Stimulated activated naive B cell treated with anti-CD40 and anti-IgM and Interleukin-4, amounts not matched to agents 10 μg/mL and 1 μg/mL and 100 μg/mL, for 72 hours (primary cell): ENCODE measurements around the gene ADM.
A peak's percentile ranks its signal among the peaks of the same experiment; 100 is the strongest.

Experiments
- ATAC-seq, 2 donors: fragments of 150-1000 bp; cut with Tn5 transposase; replicated peaks; 2 replicates each; pipeline ENCODE4 v1.10.0; 2021; ENCODE audit warnings: moderate library complexity in 1 of 2
- DNase-seq: peaks from one replicate; pipeline ENCODE4 v3.0.0; 2021
- H3K27ac Mint-ChIP-seq: one replicate; pipeline ENCODE4 v1.8.0; 2022; ENCODE audit warnings: mild to moderate bottlenecking, mixed read lengths
- H3K27me3 Mint-ChIP-seq, 2 donors: one replicate each; pipeline ENCODE4 v1.8.0; 2022; ENCODE audit warnings: mixed read lengths in 2 of 2
- H3K36me3 Mint-ChIP-seq, 2 donors: one replicate each; pipeline ENCODE4 v1.8.0; 2022; ENCODE audit warnings: mixed read lengths in 2 of 2, mild to moderate bottlenecking in 1 of 2
- H3K4me1 Mint-ChIP-seq, 2 donors: one replicate each; pipeline ENCODE4 v1.8.0; 2022; ENCODE audit warnings: mixed read lengths in 2 of 2, mild to moderate bottlenecking in 1 of 2
- H3K4me3 Mint-ChIP-seq, 2 donors: one replicate each; pipeline ENCODE4 v1.8.0; 2022; ENCODE audit warnings: mild to moderate bottlenecking in 2 of 2, mixed read lengths in 2 of 2, moderate library complexity in 1 of 2
- H3K9me3 Mint-ChIP-seq, 2 donors: one replicate each; pipeline ENCODE4 v1.8.0; 2022; ENCODE audit warnings: mixed read lengths in 2 of 2, mild to moderate bottlenecking in 1 of 2

The ADM gene

DNA sequence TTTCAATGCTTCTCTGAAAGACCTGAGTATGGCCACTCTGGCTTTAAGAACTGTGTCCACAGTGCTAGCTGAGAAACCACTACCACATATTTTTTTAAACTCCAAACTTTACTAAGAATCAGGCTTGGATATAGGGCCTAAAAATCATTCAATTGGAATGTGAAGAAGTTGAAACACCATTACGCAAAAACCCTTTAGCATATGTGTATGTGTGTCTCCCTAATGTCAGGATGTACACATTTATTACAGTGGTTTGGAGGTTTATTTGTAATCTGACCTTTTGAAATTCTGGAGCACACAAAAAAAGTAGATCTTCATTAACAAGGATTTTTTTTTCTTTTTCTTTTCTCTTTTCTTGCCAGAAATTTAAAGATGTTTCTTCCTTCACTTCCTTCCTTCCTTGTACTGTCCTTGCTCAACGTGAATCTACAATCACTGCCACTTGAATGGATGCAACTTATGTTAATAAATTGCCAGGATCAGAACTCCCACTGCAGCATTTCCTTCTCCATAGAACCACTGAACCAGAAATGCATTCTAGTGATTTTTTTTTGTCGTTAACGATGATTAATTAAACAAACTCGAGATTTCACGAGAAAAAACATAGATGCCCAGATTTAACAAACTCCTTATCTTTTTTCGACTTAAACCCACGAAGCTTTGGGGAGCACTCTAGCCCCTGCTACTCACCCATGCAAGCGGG, 3.1 kb upstream of the ADM start:
- Mint-ChIP-seq H3K27me3 (peaks cover 16 to 18% of the 10 kb centered on the region in 2 donors), H3K36me3 (peaks cover 0 to 6% of the 10 kb centered on the region in 2 donors), H3K4me1 (peaks cover 49 to 70% of the 10 kb centered on the region in 2 donors), H3K9me3 (no peaks in the 10 kb centered on the region), H3K27ac (peak overlapping the region; percentile 26), H3K4me3 (peak overlapping the region; percentile 94 to 96)
- ATAC-seq (no peak), DNase-seq (no peak)

DNA sequence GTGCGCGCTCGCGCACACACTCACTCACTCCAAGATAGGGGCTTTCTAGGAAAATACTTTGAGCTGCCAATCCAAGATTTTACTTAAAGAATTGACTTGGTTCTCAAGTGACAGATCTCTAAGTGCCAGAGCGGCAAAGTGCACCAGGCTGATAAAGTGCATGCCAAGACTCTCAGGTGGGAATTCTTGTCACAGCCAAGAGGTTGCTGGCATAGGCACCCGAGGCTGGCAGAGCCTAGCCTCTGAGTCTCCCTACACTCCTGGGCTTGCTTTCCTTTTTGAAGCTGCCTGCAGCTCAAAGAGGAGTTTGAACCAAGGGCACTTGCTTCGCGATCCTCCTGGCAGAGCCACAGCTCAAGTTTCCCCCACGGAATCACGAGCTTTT, 2.5 kb upstream of the ADM start:
- Mint-ChIP-seq H3K27me3 (peaks cover 17 to 21% of the 10 kb centered on the region in 2 donors), H3K4me1 (peaks cover 53 to 75% of the 10 kb centered on the region in 2 donors), H3K4me3 (peak overlapping the region; percentile 94 to 96), H3K27ac (peak overlapping the region; percentile 94), H3K9me3 (no peaks in the 10 kb centered on the region), H3K36me3 (peaks cover 0 to 6% of the 10 kb centered on the region in 2 donors)
- ATAC-seq, result no peak
- DNase-seq, result no peak

GRCh38 chr11:10302744-10303557, 1.9 kb upstream of the ADM start:
- ATAC-seq, result peak; percentile 9 to 10
- Mint-ChIP-seq H3K27me3 (peaks cover 17 to 21% of the 10 kb centered on the region in 2 donors), H3K9me3 (no peaks in the 10 kb centered on the region), H3K36me3 (peaks cover 0 to 6% of the 10 kb centered on the region in 2 donors), H3K4me3 (peak overlapping the region; percentile 94 to 96), H3K4me1 (peaks cover 50 to 76% of the 10 kb centered on the region in 2 donors), H3K27ac (peak overlapping the region; percentile 94)
- DNase-seq, result no peak

- peaks cover 0 to 6% of the 10 kb centered on the region in 2 donors for H3K36me3 Mint-ChIP-seq
- H3K4me1 Mint-ChIP-seq, result peaks cover 49 to 75% of the 10 kb centered on the region in 2 donors
- peak overlapping the region; percentile 94 for H3K27ac Mint-ChIP-seq
- peaks cover 17 to 21% of the 10 kb centered on the region in 2 donors for H3K27me3 Mint-ChIP-seq
- no peaks in the 10 kb centered on the region for H3K9me3 Mint-ChIP-seq
- no peak for ATAC-seq
- DNase-seq, result no peak
- peak overlapping the region; percentile 94 to 96 for H3K4me3 Mint-ChIP-seq
These were observed 1.1 kb upstream of the ADM start for GRCh38 chr11:10303558-10304363.

DNA sequence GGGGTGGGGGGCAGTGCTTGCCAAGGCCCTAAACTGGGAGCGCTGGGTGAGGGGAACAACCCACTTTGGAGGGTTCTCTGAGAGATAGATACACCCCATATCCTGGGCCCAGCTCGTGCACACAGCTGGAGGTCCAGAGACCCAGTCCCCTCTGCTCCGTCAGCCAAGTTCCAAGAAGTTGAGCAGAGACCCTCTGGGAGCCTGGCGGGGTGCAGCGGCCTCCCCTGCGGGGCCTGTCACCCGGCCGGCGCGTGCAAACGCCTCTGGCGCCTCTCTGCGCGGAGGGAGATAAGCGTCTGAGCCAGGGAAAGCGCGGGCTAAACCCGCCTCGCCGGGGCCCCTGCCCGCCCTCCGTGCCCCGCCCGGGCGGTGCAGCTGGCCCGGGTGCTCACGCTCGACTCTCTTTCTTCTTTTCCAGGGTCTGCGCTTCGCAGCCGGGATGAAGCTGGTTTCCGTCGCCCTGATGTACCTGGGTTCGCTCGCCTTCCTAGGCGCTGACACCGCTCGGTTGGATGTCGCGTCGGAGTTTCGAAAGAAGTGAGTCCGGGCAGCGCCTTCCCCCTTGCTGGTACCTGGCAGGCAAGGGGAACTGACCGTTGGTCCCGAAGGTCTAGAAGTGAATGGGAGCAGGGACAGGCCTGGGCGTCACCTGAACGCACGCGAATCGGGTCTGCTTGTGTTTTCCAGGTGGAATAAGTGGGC, 540 bp downstream of the ADM start:
- peak overlapping the region; percentile 91 for H3K27ac Mint-ChIP-seq
- H3K27me3 Mint-ChIP-seq, result peaks cover 17 to 20% of the 10 kb centered on the region in 2 donors
- ATAC-seq (no peak), DNase-seq (no peak)
- H3K9me3 Mint-ChIP-seq, result no peaks in the 10 kb centered on the region
- H3K4me1 Mint-ChIP-seq, result peaks cover 52 to 80% of the 10 kb centered on the region in 2 donors
- peak overlapping the region; percentile 94 to 96 for H3K4me3 Mint-ChIP-seq
- peaks cover 0 to 6% of the 10 kb centered on the region in 2 donors for H3K36me3 Mint-ChIP-seq

GRCh38 chr11:10305964-10306918, 1.4 kb downstream of the ADM start:
- Mint-ChIP-seq H3K27me3 (peaks cover 17 to 22% of the 10 kb centered on the region in 2 donors), H3K27ac (peak overlapping the region; percentile 97), H3K9me3 (no peaks in the 10 kb centered on the region), H3K36me3 (peaks cover 0 to 6% of the 10 kb centered on the region in 2 donors), H3K4me1 (peaks cover 53 to 82% of the 10 kb centered on the region in 2 donors), H3K4me3 (peak overlapping the region; percentile 94 to 96)
- ATAC-seq, result no peak
- no peak for DNase-seq

DNA sequence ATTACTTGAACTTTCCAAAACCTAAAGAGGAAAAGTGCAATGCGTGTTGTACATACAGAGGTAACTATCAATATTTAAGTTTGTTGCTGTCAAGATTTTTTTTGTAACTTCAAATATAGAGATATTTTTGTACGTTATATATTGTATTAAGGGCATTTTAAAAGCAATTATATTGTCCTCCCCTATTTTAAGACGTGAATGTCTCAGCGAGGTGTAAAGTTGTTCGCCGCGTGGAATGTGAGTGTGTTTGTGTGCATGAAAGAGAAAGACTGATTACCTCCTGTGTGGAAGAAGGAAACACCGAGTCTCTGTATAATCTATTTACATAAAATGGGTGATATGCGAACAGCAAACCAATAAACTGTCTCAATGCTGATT, 2.1 kb downstream of the ADM start:
- ATAC-seq (no peak), DNase-seq (no peak)
- peaks cover 0 to 6% of the 10 kb centered on the region in 2 donors for H3K36me3 Mint-ChIP-seq
- peaks cover 51 to 79% of the 10 kb centered on the region in 2 donors for H3K4me1 Mint-ChIP-seq
- H3K27ac Mint-ChIP-seq, result peak overlapping the region; percentile 97
- H3K27me3 Mint-ChIP-seq, result peaks cover 14 to 20% of the 10 kb centered on the region in 2 donors
- H3K4me3 Mint-ChIP-seq, result peak overlapping the region; percentile 94 to 96
- no peaks in the 10 kb centered on the region for H3K9me3 Mint-ChIP-seq

DNA sequence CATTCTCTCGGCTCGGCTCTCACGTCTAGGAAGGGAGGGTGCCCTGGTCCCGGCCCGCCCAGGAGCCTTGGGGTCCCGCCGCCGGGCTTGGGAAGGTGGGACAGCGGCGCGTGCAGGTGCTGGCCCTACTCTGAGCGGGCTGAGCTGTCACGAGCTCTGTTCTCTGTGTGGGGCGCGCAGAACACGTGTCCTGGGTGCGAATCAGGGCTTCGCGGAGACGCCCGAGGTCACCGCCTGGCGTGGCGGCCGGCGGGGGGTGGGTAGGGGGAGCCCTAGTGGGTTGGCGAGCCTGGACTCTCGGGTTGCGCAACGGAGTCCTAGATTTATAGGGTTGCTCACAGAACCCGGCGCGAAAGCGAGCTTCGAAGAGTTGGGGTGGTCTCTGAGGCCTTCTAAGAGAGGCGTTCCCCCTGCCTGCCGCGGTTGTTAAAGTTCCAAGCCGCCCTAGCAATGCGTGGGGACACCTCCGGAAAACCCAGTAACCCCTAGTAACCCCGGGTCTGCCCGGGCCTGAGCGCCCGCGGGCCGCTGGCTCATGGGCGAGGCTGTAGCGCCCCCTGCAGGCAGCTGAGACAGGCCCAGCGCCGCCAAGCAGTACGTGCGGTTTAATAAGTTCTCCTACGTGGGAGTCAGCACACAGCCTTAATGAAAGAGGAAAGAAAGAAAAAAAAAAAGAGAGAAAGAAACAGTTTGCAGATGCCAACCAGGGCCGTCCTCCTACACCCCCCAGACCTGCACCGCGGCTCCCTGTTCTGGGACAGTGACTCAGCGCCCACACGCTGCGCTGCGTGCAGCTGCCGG, 2.7 kb downstream of the ADM start:
- peaks cover 11 to 17% of the 10 kb centered on the region in 2 donors for H3K27me3 Mint-ChIP-seq
- peak overlapping the region; percentile 94 to 96 for H3K4me3 Mint-ChIP-seq
- DNase-seq (peak; percentile 84), ATAC-seq (peak; percentile 78 to 82)
- peak overlapping the region; percentile 97 for H3K27ac Mint-ChIP-seq
- peaks cover 0 to 6% of the 10 kb centered on the region in 2 donors for H3K36me3 Mint-ChIP-seq
- H3K9me3 Mint-ChIP-seq, result no peaks in the 10 kb centered on the region
- peaks cover 49 to 73% of the 10 kb centered on the region in 2 donors for H3K4me1 Mint-ChIP-seq

DNA sequence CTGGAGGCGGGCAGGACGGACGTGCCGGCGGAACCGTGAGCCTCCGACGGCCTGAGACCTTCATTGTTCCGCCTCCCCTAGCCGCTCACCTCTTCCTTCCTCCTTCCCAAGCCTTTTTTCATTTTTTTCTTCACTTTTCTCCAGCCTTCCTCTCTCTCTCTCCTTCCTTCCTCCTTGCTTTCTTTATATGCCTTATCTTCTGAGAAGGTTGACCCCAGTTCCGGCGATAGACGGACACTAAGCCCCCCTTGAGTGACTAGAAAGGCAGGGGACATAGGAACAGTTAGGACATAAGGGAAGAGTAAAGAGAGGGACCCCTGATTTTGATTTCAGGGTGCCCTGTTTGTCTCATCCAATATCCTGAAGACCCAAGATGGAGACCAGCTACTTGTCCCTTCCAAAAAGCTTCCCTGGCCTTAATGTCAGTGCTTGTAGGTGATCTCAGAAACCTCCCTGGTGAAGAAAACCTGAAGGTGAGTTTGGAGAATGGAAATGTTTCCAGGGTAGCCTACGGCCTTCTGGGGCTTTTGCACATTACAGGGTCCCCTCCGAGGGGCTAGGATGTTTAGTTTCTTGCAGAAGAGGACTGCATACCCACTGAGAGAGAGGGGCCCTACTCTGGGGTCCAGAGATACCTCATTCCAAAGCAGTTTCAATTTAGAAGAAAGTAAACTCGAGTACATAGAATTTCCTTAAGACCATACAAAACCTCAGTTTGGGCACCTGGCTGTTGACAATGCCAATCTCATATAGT, 3.5 kb downstream of the ADM start:
- Mint-ChIP-seq H3K4me1 (peaks cover 45 to 69% of the 10 kb centered on the region in 2 donors), H3K4me3 (peak overlapping the region; percentile 94 to 96), H3K36me3 (peaks cover 0 to 6% of the 10 kb centered on the region in 2 donors), H3K27me3 (peaks cover 11 to 17% of the 10 kb centered on the region in 2 donors), H3K9me3 (no peaks in the 10 kb centered on the region), H3K27ac (peak overlapping the region; percentile 97)
- DNase-seq (no peak), ATAC-seq (no peak)

DNA sequence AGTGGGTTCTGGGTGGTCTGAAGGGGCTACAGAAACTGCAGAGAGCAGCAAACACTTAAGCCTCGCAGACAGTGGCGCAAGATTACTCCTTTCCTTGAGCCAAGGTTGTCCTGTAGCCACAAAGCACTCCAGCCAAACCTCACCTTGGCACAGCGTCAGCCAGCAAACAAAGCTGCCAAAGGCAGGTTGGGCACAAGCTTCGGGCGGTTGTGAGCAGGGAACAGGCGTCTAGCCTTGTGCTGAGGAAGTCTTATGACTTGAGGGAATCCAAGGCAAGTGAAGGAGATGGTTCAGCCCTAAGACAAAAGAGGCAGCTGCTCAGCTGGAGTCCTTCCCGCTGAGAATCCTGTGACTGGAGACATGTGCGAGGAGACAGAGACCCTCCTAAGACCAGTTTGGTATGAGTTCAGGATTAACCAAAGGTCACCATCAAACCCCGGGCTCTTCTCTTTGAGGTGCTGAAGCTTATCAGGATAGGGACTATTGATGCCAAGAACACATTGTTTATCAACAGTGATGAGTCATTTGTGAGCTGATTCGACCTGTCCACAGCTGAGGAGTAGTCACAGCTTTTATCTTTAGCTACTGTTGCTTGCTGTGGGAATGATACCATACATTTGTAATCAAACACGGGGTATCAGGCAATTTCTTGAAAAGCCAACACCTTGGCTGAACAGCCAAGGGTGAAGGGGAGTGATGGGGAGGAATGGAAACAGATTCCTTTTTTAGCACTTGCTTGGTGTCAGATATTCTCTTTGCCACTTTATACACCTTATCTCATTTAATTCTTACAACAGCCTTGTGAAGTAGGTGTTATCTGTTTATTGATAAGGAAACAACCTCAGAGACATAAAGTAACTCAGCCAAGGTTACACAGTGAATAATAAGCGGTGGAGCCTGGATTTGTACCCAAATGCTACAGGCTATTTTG, 4.6 kb downstream of the ADM start:
- DNase-seq, result no peak

More for the DNA sequence above, 4.6 kb downstream of the ADM start:
- Mint-ChIP-seq H3K27me3 (peaks cover 11 to 17% of the 10 kb centered on the region in 2 donors), H3K4me3 (no peak overlapping the region), H3K27ac (no peak overlapping the region), H3K9me3 (no peaks in the 10 kb centered on the region), H3K36me3 (peaks cover 0 to 6% of the 10 kb centered on the region in 2 donors), H3K4me1 (peaks cover 38 to 63% of the 10 kb centered on the region in 2 donors)
- ATAC-seq, result no peak
